Ovary (tissue), 3 donors: ENCODE measurements around the gene EYA2.

Experiments
- CTCF ChIP-seq, 3 donors: fragments of 450-650 bp in 2 of 3; fragments of 200-600 bp in 1 of 3; IDR thresholded peaks; one replicate each; pipeline versions ENCODE4 v1.5.1 to v1.8.0; 2016 to 2022; ENCODE audit warnings: antibody characterized with exemption in 3 of 3, mild to moderate bottlenecking in 1 of 3
- EP300 ChIP-seq: sonication (generic); formaldehyde crosslinking; IDR thresholded peaks from one replicate; pipeline ENCODE4 v1.6.1; 2017; ENCODE audit warnings: antibody characterized with exemption
- POLR2A ChIP-seq: fragments of 450-650 bp; IDR thresholded peaks from one replicate; pipeline ENCODE4 v1.6.1; 2017; ENCODE audit warnings: antibody characterized with exemption, mild to moderate bottlenecking, moderate library complexity
- donor health status: DM: no; HTN: no; CAD: no.

GRCh38 chr20:46890682-46891081 lies 4.0 kb upstream of the EYA2 start:
- TF ChIP-seq CTCF (IDR thresholded peaks at IDR 0.05) (no peak), POLR2A (no peak), EP300 (no peak)
